GM12872 (cell line): Measurements from ENCODE around the gene DNAJC6.

ENCODE experiments used
- TF ChIP-seq, protein P1 (sequence below): IDR thresholded peaks from 3 replicates; pipeline ENCODE4 v1.5.1; 2011; ENCODE audit warnings: low read depth, mild to moderate bottlenecking, low read length, moderate library complexity; ENCODE audit not compliant: insufficient read depth

The DNAJC6 gene

DNA sequence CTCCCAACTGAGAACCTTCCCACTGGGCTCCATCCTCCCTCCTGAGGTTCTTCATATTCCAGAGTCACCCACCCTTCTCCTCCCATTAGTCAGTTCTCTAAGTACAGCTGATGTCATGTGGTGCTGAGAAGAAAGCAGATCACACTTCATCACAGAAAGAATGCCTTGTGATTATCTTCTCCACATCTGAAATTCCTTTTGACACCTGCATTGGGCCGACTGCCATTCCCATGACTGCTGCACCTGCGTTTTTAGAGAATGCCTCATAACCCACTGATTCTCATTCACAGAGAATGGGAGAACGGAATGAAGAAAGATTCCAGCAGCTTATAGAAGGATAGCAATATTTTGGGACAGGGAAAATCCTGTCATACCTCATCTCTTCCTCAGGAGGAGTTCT lies 125.4 kb downstream of the DNAJC6 start:
- TF ChIP-seq, protein P1, sequence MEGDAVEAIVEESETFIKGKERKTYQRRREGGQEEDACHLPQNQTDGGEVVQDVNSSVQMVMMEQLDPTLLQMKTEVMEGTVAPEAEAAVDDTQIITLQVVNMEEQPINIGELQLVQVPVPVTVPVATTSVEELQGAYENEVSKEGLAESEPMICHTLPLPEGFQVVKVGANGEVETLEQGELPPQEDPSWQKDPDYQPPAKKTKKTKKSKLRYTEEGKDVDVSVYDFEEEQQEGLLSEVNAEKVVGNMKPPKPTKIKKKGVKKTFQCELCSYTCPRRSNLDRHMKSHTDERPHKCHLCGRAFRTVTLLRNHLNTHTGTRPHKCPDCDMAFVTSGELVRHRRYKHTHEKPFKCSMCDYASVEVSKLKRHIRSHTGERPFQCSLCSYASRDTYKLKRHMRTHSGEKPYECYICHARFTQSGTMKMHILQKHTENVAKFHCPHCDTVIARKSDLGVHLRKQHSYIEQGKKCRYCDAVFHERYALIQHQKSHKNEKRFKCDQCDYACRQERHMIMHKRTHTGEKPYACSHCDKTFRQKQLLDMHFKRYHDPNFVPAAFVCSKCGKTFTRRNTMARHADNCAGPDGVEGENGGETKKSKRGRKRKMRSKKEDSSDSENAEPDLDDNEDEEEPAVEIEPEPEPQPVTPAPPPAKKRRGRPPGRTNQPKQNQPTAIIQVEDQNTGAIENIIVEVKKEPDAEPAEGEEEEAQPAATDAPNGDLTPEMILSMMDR, result no peak

DNA sequence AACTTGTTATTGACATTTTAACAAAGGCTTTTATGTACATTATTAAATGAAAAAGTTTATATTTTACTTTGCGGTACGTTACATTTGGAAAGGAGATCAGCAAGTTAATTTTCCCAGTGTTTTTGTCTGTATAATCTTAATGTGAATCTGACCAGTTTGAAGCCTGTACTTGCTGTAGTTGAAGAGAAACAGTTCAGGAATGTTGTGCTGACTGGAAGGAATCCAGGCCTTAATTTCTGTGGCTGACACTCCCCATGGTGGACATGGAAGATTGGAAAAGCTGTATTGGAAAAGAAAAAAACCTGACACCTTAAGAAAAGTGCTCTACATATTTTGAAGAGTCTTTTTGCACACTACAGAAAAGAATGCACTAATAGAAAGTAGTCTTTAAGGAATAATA lies 126.6 kb downstream of the DNAJC6 start:
- TF ChIP-seq, protein P1, result no peak

DNA sequence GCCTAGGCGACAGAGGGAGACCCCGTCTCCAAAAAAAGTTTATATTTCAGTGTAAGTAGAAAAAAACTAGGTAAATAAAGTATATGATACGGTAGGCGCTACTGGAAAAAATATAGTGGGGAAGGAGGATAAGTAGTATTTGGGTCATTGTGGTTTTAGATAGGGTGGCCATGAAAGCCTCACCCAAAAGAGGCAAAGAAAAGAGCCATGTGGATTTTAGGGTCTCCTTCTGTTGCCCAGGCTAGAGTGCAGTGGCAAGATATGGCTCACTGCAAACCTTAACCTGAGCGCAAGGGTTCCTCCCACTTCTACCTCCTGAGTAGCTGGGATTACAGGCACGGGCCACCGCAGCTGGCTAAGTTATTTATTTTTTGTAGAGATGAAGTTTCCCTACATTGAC lies 128.3 kb downstream of the DNAJC6 start:
- TF ChIP-seq, protein P1, result no peak

- TF ChIP-seq, protein P1, result no peak
Observed at GRCh38 chr1:65440322-65440900, 131.1 kb downstream of the DNAJC6 start.

- TF ChIP-seq, protein P1, result no peak
Observed at GRCh38 chr1:65440915-65441314, 131.6 kb downstream of the DNAJC6 start.

DNA sequence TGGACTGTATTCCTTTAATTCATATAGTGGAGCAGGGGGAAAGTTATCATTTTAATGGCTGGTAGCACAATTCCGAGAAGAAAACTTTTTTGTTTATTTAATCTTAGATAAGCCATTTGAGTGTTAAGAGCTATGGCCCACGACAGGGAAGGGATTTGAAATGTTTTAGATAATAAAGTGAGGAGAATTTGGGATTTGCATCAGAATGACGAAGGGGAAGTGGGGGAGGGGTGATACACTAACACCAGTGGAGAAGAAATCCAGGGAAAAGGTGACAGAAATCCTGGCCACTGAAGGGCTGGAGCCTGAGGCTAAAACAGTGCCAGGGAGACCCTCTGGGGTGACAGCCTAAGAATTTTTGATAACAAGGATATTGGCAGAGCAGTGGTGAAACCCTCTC lies 132.1 kb downstream of the DNAJC6 start:
- TF ChIP-seq, protein P1, result no peak

- TF ChIP-seq, protein P1, result no peak
Observed at GRCh38 chr1:65442442-65442841, 133.1 kb downstream of the DNAJC6 start.
